CD4-positive, alpha-beta T cell treated with Interleukin-1 beta for 1 hour (primary cell): ENCODE results near the gene SPDYE2B.
A peak's percentile ranks its signal among the peaks of the same experiment; 100 is the strongest.
"Not testable (repeated sequence)": the region's sequence is repeated elsewhere in the genome, so short reads cannot be mapped to it uniquely, and the experiment has no call there.

Source experiments
- DNase-seq, 2 donors: peaks; one replicate each; pipeline ENCODE4 v3.0.0-alpha.2; 2020 to 2022

The SPDYE2B gene

DNA sequence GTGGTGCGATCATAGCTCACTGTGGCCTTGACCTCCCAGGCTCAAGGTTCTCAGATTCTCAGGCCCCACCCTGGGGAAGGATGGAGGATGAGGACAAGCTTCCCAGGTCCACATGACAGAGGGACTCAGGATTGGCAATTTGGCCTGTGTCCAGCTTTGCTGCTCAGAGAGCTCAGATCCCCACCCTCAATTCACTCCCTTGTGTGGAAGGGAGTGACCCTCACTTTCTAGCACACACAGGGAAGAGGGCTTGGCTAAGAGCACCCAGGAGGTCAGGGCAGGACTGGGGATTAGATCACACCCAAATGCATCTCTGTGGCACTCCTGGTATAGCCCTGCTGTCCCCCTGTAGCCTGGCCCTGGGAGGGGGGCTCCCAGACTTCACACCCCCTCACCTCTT lies 6.7 kb upstream of the SPDYE2B start:
- not testable (repeated sequence) for DNase-seq

DNA sequence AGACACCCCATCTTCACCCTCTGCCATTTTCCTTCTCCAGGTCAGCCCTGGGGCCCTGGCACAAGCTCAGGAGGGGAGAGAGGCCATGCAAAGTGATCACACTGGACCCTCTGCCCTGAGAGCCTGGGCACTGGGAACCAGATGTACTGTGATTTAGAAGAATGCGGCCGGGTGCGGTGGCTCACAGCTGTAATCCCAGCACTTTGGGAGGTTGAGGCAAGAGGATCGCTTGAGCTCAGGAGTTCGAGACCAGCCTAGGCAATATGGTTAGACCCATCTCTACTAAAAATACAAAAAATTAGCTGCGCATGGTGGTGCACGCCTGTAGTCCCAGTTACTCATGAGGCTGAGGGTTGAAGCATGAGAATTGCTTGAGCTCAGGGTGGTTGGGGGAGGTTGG lies 2.3 kb upstream of the SPDYE2B start:
- not testable (repeated sequence) for DNase-seq

DNA sequence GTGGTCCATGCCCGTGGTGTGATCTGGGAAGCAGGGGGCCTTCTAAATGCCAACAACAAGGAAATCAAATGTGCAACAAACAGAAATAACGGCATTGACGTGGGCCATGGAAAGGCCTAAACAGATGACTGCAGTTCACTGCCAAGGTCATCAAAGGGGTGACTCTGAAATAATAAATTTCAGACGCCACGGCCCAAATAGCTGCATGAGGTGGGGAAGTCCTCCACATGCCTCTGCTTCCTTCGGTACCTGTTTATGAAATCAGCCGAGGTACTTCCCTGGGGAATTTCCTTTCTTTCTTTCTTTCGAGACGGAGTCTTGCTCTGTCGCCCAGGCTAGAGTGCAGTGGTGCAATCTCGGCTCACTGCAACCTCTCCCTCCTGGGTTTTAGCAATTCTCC lies 14.6 kb downstream of the SPDYE2B start:
- DNase-seq, result not testable (repeated sequence)

DNA sequence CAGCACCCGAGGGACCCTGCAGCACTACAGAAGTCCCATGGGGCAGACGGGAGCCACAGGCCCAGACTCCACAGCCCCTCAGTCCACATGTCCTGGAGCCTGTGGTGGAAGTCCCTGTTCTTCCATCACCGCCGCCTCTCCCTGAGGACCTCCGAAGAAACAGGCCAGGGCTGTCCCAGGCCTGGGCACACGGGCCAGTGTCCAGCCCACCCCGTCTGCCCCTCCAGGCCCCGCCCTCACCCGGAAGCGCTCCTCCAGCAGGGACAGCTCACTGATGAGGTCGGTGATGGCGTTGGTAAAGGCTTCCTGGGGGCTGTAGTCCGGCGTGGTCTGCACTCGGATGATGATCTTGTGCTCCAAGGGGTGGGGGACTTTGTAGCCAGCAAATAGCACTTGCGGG lies 16.7 kb downstream of the SPDYE2B start:
- DNase-seq, result not testable (repeated sequence)

DNA sequence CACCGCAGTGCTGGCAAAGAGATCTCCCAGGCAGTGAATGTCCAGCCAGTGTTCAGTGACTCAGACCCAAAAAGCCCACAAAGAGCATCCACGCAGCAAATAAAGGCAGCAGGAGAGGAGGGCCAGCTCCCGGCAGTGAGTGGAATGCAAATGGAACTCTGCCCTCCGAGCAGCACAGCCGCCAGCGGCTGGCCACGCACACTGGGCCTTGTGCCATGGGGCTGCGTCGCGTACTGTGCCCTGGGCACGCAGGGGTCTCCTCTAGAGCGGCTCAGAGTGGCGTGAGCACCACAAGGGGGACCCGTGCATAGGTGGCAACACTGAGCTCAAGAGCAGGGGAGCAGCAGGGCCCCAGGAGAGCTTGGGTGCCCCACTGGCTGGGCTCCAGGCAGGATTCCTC lies 17.4 kb downstream of the SPDYE2B start:
- DNase-seq, result not testable (repeated sequence)

DNA sequence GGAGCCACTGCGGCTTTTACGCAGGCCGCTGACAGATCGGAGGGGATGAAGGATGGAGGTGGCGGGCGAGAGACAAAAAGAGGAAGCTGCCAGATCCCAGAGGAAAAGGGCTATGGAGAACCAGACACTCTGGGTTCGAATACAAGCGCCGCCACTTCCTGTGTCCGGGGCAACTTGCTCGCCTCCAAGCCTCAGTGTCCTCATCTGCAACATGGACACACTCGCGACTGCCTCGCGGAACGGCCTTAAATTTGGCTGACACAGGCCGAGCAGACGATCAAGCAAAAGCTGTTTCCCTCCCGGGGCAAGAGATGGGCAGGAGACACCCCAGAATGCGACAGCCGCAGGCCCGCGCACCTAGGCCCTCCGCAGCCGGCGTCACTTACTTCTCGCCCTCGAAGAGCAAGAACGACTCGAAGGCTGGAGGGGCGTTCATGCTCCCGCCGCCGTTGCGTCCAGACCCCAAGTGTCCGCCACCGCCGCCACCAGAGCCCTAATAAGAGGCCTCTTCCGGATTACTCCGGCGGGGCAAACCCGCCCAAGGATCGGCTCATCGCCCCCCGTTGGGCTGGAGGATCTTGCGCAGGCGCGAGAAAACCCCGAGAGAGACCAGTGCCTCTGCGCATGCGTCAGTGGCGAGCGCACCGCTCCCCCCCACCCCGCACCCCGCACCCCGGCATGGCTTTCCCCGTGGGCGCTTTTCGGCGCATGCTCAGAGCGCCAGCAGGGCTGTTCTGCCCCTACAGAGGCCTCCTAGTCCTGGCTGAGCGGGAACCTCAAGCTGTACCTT lies 21.2 kb downstream of the SPDYE2B start, which contains the start of gene POLR2J2:
POLR2J2 (minus strand) TSS at position 498 of the 790 bp plus-strand sequence; CDS start at position 436, 62 bp downstream.
- peak in 1 of 2 donors; percentile 98 for DNase-seq

DNA sequence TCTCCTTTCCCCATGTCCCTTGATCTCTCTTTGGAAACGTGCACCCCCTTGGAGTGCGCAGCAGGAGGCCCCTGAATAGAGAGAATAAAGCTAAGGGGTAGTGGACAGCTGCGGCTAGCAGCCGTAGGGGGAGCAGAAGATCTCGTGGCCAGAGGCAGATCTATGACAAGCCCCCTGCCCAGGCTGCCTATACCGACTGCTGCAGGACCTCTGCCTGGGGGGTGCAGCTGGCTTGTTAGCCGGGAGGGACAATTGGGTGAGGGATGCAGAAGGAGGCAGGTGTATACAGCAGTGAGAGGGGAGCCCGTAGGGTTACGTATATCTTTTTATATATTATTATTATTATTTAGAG lies 21.8 kb downstream of the SPDYE2B start:
- not testable (repeated sequence) for DNase-seq

DNA sequence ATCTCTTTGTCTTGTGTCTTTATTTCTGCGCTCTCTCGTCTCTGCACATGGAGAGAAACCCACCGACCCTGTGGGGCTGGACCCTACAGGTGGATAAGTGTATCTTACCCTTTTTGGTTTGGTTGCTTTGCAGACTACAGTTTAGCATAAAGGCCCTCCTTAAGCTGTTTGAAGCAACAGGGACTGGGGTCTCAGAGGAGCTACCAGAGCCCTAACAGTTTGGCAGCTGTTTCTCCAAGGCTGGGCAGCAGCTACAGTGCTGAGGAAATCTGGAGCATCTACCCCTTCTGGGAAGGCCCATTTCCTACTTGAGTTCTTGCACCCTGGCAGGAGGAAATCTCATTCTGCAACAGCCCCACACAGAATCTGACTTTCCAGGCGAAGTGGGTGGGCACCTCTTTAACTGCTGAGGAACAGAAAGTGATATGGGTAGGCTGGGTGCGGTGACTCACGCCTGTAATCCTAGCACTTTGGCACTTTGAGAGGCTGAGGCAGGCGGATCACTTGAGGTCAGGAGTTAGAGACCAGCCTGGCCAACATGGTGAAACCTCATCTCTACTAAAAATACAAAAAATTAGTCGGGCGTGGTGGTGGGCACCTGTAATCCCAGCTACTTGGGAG lies 23.4 kb downstream of the SPDYE2B start:
- DNase-seq, result not testable (repeated sequence)

DNA sequence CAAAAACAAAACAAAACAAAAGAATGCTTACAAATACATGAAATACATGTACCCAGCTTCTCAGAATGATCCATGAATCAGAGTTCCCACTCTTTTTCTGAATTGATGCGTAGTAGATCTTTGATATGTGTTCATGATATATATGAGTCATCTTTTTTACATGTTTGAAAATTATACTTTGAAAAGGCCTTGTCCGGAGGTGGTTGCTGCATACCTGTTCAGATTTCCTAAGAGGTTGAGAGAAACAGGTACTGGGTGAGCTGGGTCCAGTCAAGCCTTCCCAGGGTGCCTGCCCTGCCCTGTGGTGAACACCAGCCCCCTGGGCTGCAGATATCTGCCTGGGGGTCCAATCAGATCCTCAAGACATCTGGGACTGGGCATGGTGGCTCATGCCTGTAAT lies 25.4 kb downstream of the SPDYE2B start:
- not testable (repeated sequence) for DNase-seq

DNA sequence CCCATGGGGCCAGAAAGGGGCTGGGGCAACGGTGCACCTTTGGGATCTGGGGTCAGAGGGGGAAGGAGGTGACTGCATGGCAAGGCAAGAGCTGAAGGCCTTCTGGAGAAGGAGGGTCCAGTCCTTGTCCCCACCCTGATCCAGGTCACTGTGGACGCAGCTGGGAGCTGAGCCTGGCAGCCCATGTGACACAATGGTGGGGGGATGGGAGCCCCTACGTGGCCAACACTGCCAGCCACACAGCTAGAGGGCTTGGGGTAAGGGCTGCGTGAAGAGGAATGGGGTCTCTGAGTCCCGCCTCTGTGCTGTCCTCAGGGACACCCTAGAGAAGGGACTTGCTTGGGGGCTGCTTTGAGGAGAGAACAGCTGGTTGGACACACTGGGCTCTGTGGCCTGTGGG lies 30.7 kb downstream of the SPDYE2B start:
- not testable (repeated sequence) for DNase-seq

DNA sequence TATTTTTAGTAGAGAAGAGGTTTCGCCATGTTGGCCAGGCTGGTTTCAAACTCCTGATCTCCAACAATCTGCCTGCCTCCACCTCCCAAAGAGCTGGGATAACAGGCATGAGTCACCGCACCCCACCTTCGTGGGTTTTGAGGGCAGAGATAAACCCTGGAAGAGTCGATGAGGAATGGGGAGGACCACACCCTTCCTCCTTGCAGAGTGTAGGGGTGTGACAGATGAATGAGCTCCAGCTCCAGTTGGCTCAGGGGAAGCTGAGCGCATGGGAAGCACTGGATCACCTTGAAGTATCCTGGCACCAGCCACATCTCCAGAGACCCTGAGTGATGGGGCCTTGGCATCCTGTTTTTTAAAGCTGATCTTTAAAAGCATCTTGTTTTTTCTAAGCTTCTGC lies 32.4 kb downstream of the SPDYE2B start:
- DNase-seq, result not testable (repeated sequence)

DNA sequence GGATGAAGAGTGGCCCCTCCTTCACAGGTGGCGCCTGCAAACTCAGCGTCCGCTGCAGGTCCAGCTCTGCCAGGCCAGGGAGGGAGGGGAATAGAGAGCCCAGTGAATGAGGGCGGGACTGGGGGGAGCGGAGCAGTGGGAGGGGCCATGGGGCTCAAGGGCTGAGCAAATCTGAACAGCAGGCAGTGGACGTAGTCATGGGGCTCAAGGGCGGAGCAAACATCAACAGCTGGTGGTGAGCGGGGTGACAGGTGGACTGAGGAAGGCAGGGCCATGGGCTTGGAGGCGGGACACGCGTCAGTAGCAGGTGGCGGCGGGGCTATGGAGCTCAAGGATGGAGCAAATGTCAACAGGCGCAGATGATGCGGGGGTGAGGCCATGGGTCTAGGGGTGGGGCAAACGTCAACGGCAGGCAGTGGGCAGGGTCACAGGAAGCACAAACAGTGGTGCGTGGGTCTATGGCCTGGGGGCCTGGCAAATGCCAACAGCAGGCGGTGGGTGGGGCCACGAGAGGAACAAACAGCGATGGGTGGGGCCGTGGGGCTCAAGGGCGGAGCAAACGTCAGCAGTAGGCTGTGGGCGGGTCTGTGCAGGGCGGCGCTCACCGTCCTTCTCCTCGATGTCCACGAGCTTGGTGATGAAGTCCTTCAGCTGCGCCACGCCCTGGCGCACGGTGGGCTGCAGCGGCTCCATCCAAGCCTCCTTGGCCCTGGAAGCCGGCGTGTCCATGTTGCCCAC lies 38.3 kb downstream of the SPDYE2B start:
- DNase-seq, result not testable (repeated sequence)

DNA sequence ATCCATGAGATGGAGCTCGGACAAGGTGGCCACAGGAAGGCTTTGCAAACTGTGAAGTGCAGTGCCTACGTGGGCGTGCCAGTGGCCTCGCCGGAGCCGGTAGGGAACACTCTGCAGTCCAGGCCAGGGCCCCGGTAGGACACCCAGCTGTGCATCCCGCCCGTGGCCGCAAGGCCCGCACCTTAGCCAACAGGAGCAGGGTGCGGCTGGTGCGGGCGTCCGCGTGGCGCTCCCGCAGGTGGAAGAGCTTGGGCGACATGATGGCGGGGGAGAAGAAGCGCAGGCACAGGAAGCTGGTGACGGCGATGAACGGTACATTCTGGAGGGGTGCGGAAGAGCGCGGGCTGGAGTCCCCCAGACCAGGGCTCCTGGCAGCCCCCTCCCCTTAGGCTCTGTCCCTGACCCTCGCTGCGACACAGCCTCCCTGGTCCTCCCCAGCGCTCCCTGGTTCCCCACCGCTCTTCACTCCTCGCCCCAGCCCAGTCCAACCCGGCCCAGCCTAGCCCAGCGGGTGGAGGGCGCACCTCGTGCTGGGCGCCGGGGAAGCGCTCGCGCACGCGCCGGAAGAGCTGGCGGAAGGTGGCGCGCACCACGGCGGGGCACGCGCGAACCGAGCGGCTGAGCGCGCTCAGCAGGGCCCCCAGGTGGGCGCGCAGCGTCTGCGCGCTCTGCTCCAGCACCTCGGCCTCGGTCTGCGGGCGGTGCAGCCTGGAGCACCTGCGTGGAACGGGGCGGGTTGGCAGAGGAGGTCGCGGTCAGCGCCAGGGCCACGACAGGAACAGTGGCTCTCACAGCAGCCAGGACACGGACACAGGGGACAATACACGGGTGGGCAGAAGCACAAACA lies 39.5 kb downstream of the SPDYE2B start:
- not testable (repeated sequence) for DNase-seq

DNA sequence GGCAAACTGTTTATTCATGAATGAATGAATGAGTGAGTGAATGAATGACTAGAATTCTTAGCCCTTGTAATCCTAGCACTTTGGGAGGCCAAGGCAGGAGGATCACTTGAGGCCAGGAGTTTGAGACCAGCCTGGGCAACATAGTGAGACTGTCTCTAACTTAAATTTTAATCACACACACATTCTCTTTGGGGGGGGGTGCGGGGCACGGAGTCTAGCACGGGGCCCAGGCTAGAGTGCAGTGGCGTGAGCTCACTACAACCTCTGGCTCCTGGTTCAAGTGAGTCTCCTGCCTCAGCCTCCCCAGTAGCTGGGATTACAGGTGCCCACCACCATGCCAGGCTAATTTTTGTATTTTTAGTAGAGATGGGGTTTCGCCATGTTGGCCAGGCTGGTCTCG lies 40.5 kb downstream of the SPDYE2B start:
- DNase-seq, result not testable (repeated sequence)

DNA sequence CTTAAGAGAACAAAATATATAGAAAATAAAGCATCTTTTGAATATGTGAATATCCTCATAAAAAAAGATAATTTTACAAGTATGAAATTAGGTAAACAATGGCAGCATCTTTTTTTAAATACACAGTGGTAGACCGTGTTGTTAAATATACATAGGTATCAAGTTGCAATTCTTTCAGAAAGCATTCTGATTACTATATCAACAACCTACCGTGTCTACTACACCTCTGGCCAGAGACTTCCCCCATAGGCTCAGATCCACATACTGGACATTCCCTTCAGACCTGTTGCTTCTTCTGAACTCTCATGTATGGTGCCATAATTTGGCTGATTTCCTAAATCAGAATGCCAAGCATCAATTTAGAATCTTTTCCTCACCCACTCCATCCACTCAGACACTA lies 43.9 kb downstream of the SPDYE2B start:
- DNase-seq, result not testable (repeated sequence)

DNA sequence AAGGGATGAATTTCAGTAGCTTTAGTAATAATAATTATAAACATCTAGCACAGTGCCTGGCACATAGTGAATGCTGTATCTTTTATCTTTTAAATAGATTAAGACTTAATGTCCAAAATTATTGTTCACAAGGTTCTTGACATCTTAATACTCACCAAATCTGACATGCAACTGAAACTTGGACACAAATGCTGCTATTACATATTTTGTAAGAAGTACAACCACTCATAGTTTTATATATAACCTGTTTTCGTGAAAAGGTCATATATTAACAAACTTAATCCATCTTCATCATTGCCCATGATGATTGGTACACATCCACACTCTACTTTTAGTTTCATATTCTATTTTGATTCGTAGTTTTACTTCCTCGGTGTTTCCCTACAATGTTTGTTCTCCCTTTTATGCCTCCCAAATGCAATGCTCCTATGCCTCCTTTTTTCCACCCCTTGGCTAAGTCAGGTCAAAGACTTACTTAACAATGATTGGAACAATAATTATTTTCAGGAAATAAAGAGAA lies 45.0 kb downstream of the SPDYE2B start:
- not testable (repeated sequence) for DNase-seq

DNA sequence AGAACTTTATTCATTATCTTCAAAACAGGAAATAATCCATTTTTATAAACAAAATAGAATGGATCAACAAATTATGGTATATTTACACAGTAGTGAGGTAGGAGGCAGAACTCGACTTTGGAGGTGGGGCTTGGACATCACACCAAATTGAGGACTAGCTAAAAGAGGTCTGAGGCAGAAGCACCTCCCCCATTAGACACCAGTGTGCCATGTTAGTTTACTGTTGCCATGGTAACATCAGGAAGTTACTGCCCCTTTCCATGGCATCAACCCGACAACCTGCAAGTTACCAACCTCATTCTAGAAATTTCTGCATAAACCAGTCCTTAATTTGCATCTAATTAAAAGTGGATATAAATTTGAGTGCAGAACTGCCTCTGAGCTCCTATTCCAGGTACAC lies 45.9 kb downstream of the SPDYE2B start:
- not testable (repeated sequence) for DNase-seq

DNA sequence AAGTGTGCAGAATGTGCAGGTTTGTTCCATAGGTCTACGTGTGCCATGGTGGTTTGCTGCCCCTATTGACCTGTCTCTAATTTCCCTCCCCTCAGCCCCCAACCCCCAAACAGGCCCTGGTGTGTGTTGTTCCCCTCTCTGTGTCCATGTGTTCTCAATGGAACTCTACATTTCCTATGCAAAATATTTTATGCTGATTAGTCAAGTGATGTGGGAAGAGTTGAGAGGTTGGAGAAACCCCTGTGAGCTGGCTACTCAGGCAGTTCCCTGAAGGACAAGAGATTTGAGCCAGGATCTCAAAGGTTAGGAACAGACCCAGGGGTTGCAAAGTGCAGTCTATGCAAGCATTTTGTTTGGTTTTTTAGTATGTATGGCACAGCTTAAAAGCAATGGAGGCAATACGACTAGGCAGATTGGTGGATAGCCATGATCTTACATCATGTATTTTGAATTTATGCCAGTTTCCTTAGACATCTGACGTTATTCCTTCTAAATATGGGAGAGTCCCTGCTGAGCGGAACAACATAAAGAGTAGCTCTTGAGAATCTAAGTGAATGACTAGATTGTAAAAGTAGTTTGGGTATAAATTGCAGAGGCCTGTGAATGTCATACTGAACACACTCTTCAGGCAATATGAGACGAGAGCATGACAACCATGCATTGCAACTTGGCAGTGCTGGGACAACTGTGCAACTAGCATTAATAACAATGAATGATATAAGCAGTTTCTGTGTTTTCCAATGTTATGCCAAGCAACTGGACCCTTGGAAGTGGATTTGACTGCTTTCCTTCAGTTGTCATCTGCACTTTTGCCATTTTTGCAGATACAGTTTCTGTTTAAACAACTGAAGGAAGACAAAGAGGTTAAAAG lies 47.8 kb downstream of the SPDYE2B start:
- not testable (repeated sequence) for DNase-seq

DNA sequence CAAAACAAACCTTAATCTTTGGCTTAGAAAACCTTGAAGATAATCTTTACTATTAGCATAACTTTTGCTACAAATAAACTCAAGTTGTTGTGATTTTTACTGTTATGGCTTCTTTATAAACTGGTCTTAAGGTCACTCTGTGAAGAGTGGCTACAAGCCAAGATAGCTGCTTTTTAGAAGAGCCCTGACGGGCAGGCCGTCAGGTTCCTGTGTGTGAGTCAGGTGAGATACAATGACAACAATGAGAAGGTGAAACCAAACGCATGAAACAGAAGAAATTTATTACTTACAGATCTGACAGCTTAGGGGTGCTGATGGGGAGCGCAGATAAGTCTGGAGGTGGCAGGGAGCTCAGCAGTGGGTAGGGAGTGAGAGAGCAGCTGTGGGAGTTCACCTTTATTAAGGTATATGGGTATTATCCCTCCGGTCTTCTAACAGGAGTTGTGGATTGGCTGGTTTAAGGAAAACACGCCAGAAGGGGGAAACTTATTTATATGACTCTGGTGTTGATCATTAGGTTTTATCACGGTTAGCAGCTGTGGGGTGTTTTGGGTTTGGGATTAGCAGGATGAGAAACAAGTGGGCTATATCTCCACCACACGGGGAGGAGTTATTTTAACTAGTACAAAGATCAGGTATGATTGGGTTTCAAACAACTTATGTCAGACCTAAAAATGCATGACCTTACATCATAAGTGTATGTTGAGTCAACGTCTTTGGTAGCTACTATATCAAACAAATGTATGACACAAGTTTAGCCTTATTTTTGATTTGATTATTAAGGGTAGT lies 49.0 kb downstream of the SPDYE2B start:
- DNase-seq, result not testable (repeated sequence)
